KG1 (cell line): ENCODE measurements around the gene LRP4.

Experiments
- DNase-seq: peaks from one replicate; lab custom pipeline; 2025; lab: John Stamatoyannopoulos, UW

Gene LRP4

DNA sequence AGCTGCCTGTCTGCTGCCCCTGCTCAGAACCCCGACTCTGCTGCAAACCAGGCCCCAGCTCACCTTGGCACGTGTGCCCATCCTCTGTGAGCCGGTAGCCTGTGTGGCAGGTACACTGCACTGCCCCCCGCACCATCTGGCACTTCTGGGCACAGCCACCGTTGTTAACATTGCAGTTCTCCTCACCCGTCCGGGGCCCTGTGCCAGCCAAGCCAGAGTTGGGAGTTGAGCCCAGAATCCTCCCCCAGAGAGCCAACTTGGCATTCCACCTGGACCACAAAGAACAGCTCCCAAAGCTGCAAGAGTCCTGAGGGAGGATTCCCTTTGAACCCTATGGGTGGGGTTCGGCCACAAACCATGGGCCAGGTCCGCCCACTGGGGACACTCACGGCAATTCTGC lies 22.5 kb downstream of the LRP4 start:
- DNase-seq = no peak

DNA sequence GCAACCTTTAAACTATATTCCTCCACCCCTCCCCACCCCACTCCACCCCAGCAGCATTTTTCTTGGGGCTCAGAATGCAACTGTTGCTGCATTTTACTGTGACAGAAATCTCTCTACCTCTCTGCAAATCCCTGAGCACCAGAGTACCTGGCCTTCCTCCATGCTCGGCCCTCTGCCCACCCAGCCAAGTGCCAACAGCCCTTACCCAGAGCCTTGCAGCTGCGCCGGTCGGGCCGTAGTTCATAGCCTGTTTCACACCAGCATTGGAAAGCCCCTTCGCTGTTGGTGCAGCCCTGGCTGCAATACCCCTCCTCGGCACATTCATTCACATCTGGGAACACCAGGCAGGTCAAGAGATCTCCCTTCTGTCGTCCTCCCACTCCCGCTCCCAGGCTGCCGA lies 23.4 kb downstream of the LRP4 start:
- no peak for DNase-seq

GRCh38 chr11:46894506-46894905 lies 23.8 kb downstream of the LRP4 start:
- no peak for DNase-seq

GRCh38 chr11:46892838-46893237 lies 25.5 kb downstream of the LRP4 start:
- no peak for DNase-seq

DNA sequence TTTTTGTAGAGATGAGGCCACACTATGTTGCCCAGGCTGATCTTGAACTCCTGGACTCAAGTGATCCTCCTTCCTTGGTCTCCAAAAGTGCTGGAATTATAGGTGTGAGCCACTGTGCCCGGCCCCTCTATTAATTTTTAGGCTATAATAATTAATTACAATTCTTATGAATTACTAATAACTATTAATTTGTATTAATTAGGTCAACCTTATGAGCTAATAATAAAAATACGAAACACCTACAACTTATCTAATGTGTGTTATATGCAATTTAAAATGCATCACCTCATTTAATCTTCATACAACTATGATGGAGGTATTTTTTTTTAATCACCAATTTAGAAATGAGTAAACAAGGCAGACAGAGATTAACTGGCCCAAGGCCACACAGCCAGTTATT lies 26.2 kb downstream of the LRP4 start:
- no peak for DNase-seq

GRCh38 chr11:46890665-46891064 lies 27.7 kb downstream of the LRP4 start:
- no peak for DNase-seq

DNA sequence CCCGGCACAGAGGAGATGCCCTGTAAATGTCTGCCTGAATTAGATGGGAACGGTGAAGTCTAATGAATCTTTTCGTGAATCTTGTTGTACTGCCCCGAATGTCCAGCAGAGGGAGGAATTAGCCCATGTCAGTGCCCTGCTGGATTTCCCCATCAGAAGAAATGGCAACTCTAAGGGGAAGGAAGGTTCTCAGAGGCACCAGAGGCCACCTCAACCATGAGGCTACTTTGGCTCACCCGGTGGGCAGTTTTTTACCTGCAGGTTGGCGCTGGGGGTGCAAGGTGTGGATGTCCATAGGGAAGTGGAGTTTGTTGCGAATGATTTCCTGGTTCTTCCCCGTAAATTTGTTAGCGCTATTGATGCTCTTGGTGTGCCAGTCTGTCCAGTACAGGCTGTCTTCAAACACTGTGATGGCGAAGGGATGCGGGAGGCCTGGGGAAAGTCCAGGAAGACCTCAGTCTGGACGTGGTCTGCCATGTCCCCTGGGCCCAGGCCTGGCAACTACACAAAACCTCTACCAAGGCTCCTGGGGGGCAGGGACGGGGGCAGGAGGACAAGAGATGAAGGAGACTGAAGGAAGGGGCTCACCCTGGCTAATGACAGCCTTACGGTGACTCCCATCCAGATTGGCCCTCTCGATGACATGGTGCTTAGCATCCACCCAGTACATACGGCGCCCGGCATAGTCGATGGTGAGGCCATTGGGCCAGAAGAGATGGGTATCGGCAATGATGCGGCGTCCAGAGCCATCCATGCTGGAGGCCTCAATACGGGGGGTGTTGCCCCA lies 28.5 kb downstream of the LRP4 start:
- DNase-seq = peak; percentile 53

GRCh38 chr11:46889251-46889650 lies 29.1 kb downstream of the LRP4 start:
- no peak for DNase-seq

GRCh38 chr11:46888636-46889035 lies 29.7 kb downstream of the LRP4 start:
- DNase-seq = no peak

DNA sequence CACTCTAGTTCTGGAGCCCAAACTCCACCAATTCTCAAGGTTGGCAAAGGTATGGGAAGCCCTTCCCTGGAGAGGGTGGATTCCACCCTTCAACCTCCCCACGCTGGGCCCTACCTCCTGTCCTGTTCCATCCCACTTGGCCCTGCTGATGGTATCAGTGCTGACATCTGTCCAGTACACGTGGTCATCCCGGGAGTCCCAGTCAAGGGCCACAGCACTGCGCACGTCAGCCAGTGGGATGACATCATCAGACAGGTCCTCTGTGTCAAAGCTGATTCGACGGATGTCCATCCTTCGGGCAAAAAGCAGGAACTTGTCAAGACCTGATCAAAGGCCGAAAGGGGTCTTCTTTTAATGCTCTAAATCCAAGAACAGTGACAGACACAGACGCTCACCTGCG lies 32.1 kb downstream of the LRP4 start:
- DNase-seq = no peak

DNA sequence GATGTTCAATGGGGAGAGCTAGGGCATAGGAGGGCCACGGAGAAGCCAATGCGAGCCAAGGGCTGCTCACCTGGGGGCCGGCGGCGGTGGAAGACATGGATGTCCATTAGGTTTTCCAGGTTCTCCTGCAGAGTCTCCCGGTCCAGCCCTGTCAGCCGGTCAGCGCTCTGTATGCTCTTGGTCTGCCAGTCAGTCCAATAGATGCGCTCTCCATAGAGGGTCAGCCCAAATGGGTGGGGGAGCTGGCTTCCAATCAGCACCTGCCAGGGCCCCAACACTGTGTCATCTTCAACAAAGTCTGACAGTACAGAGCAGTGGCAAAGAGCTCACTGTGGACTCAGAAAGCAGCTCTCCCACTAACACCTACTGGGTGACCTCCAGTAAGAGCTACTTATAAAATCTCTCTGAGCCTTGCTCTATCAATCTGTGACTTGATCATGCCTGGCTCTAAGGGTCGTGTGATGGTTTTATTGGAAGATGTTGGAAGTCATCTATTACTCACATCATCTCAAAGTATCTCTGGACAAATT lies 39.2 kb downstream of the LRP4 start:
- DNase-seq = no peak

DNA sequence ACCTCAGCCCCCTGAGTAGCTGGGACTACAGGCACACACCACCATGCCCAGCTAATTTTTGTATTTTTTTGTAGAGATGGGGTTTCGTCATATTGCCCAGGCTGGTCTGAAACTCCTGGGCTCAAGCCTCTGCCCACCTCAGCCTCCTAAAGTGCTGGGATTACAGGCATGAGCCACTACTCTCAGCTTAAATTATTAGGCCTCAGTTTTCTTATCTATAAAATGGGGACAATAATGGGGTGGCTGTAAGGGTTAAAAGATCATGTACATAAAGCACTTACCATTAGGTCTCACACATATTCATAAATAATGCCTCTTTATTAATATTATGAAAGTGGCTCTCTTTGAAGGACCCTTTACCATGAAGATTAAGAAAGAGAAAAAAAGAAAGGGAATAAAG lies 40.8 kb downstream of the LRP4 start:
- no peak for DNase-seq

- no peak for DNase-seq
Observed at GRCh38 chr11:46876471-46876870, 41.9 kb downstream of the LRP4 start.

GRCh38 chr11:46874586-46874985 lies 43.8 kb downstream of the LRP4 start:
- no peak for DNase-seq

- DNase-seq = no peak
Observed at GRCh38 chr11:46868912-46869311, 49.4 kb downstream of the LRP4 start.

GRCh38 chr11:46865340-46865739 lies 53.0 kb downstream of the LRP4 start:
- no peak for DNase-seq

- DNase-seq = no peak
Observed at GRCh38 chr11:46860218-46860617, 58.1 kb downstream of the LRP4 start.

DNA sequence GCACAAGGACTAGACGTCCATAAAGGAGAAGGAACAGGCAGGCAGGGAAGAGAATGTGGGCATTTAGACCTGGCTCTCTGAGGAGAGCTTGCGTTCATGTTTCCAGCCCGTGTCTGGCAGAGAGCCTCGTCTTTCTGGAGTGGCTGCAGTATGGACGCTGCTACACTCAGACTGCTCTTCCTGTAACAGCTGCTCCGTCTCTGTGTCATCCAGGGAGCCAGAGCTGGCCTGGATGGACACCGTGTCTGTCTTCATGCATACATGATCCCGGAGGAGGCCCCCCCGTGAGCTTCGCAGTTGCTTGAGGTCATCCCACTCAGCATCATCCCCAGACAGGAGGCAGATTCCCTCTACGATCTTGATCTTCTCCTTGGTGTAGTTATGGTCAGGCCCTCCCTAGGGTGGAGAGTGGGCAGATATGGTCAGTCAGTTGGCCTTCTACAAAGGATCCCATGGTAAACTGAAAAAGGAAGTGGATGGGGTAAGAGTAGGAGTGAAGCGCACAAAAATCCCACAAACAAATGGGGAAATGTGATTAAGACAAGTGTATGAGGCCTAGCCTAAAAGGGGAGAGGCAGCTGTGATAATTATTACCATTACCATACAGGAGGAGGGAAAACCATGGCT lies 59.3 kb downstream of the LRP4 start:
- DNase-seq = no peak

DNA sequence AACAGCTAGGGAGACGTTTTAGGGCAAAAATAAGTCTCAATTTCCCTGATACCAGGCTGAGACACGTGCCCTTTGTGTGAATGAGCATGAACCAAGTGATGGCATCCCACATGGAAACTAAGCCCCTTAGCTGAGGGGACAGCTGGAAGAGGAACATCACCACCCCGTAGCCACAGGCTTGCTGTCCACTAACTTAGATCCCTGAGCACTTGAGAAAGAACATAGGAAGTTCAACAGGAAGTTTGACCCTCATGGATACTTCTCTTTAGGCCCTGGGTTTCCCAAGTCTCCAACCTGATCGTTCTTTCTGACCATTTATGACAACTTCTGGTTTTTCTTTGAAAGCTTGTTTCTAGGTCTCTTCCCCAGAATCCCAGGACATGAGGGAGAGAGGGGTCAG lies 60.7 kb downstream of the LRP4 start:
- DNase-seq = no peak

- no peak for DNase-seq
Observed at GRCh38 chr11:46856605-46857343, 61.6 kb downstream of the LRP4 start.

DNA sequence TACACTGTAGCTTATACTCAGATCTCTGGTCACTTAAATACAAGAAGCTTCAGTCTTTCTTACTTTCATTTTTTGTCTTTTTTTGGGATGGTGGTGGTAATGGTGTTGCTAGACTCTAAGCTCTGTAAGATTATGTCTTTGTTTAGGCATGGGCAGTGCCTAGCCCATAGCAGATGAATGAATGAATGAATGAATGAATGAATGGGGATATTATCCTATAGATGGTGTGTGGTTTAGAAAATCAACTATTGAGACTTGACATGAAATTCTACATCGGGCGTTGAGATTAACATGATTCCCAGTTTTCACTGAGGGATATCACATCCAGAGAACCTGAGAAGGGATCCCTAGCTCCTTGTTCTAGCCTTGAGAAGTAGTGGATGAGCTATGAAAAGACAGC lies 62.5 kb downstream of the LRP4 start:
- no peak for DNase-seq

- no peak for DNase-seq
Observed at GRCh38 chr11:46855167-46855566, 63.2 kb downstream of the LRP4 start.

DNA sequence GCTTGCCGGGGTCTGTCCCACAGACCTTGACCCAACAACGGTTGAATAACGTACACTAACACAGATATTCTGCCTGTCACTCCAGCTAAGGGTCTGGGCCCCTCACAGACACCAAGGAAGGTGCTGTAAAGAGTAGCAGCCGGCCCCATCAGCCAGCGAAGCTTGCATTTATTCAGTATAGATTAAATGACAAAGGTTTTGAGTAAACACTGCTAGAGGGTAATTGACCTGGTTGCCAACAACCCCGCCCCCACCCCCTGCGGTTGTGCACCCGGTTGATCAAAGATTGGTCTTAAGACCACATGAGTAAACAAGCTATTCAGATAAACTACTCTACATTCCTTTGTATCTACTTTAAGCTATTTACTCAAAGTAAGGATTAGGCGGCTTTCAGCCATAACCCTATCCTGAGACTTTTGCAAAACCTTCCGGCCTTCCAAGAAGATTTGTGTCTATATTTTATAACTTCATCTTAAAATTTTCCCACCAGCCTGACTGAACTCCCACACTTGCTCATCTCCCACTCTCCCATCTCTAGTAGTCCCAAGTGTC lies 67.4 kb downstream of the LRP4 start:
- no peak for DNase-seq
